B cell (primary cell): Measurements from ENCODE around the gene CCDC8.

Source experiments
- CTCF ChIP-seq: fragments of 200-600 bp; IDR thresholded peaks from one replicate; pipeline ENCODE4 v1.8.0; 2022; ENCODE audit warnings: antibody characterized with exemption, mild to moderate bottlenecking
- EZH2 ChIP-seq: IDR thresholded peaks from 2 replicates; pipeline ENCODE4 v1.6.1; 2012; ENCODE audit warnings: borderline replicate concordance, low read depth, mild to moderate bottlenecking, moderate library complexity, low read length; ENCODE audit not compliant: insufficient read depth, poor library complexity, severe bottlenecking

GRCh38 chr19:46366620-46367292 is 46.6 kb downstream of the CCDC8 start:
- TF ChIP-seq CTCF: no peak
- TF ChIP-seq EZH2: no peak
